ENCODE data around the gene RRAGA. TPM values are rescaled to one million over a fixed set of nuclear protein-coding genes. Genes with fewer than 3 reads are reported as not detected.

Gene RRAGA
- 35.6 and 48.1 TPM in 2 replicates for total RNA-seq

GRCh38 chr9:19048966-19049916 lies at the start of gene RRAGA:
Gene RRAGA, plus strand, starts transcription at chr9:19049427. Its CDS starts 233 bp downstream, at chr9:19049660.

DNA sequence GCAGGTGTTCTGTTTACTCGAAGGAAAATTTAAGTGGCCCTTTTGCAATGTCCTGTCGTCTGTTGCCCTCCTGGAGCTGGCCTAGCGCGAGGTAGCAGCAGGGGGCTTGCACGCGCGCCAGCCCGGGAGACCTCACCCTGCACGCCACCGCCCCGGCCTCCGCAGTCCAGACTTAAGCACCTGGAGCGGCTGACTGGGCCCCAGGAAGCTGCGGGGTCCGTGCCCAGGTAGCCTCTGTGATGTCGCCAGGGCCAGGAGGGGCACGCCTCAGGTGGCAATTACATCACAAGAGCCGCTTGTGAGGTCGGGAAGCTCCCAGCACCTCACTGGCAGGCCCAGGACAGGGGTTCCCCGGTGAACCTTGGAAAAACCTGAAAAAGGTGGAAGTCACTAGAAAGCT lies 16.2 kb upstream of the RRAGA start, which contains the start of gene SAXO1:
TSS of gene SAXO1 (minus strand) at position 195 of the 400 bp plus-strand sequence. CDS start 301 bp downstream, outside the sequence.

Other genes with a start within 250 kb of the RRAGA start
- under 0.01 TPM in 1 of 2 replicates, not detected in the other for gene SAXO1, start 16.2 kb upstream of the RRAGA start, total RNA-seq
- gene HAUS6, start 53.5 kb downstream of the RRAGA start, total RNA-seq, result 9.7 and 17.6 TPM in 2 replicates
- 58.4 and 205 TPM in 2 replicates for gene PLIN2, start 78.1 kb downstream of the RRAGA start, total RNA-seq
- gene DENND4C, start 181.3 kb downstream of the RRAGA start, total RNA-seq, result 66.9 and 98.9 TPM in 2 replicates

All from bladder microvascular endothelial cell (primary cell).